GM12878 (cell line): ENCODE data around the gene AMN. TPM values are rescaled to one million over a fixed set of nuclear protein-coding genes. Genes with fewer than 3 reads are reported as not detected.

Experiments
- ATAC-seq: fragments of 200-7000 bp; cut with Tn5 transposase; 3 replicates; pipeline ENCODE4 v1.9.1; 2020; ENCODE audit warnings: mild to moderate bottlenecking, moderate library complexity
- BruUV-seq: library from RNA; stranded (reverse); fragments of 400-500 nt; replicated peaks from 2 replicates; lab custom pipeline; 2021; lab: Mats Ljungman, UMichigan
- CTCF ChIA-PET: fragments of 300-600 bp; sonication (Branson Sonifier 250); formaldehyde crosslinking; extraction: SDS; loops from one replicate; lab custom pipeline; 2021; ENCODE audit warnings: inconsistent platforms; lab: Yijun Ruan, JAX
- POLR2A ChIA-PET: fragments of 350-600 bp; formaldehyde crosslinking; extraction: SDS; loops from one replicate; lab custom pipeline; 2021; ENCODE audit warnings: inconsistent platforms; lab: Charles Lee
- RAD21 ChIA-PET: fragments of 300-600 bp; sonication (Branson Sonifier 250); formaldehyde crosslinking; loops from one replicate; lab custom pipeline; 2023; ENCODE audit warnings: antibody characterized with exemption; ENCODE audit not compliant: unreplicated experiment; lab: Charles Lee
- SMC1A ChIA-PET: fragments of 300-600 bp; sonication (Branson Sonifier 250); formaldehyde crosslinking; loops from one replicate; lab custom pipeline; 2023; ENCODE audit not compliant: unreplicated experiment, uncharacterized antibody; lab: Charles Lee
- DNase-seq: peaks from one replicate; pipeline ENCODE4 v3.0.0-alpha.2; 2011; ENCODE audit warnings: low read depth, low spot score
- FAIRE-seq: peaks from 3 replicates; lab custom pipeline; 2011; peaks lifted over from hg19 to GRCh38; lab: Jason Lieb, UNC
- H2AFZ ChIP-seq: 2 replicates; pipeline ENCODE4 v1.6.0; 2011; ENCODE audit warnings: low read depth, low read length, control low read depth; ENCODE audit not compliant: control insufficient read depth
- H3K27ac ChIP-seq: 2 replicates; pipeline ENCODE4 v1.5.1; 2011; ENCODE audit warnings: control low read depth; ENCODE audit not compliant: control insufficient read depth, insufficient read depth
- H3K27me3 ChIP-seq, 2 experiments: replicated peaks in 1 of 2; 2 replicates each; pipeline versions ENCODE4 v1.6.0 to v1.6.1; 2011; ENCODE audit warnings: low read length in 1 of 2; ENCODE audit not compliant: control insufficient read depth in 2 of 2, insufficient read depth in 2 of 2
- H3K36me3 ChIP-seq, 2 experiments: 2 replicates each; pipeline ENCODE4 v1.5.1; 2011; ENCODE audit warnings: low read length in 1 of 2; ENCODE audit not compliant: control insufficient read depth in 2 of 2, insufficient read depth in 2 of 2
- H3K4me1 ChIP-seq: 2 replicates; pipeline ENCODE4 v1.6.1; 2011; ENCODE audit warnings: mild to moderate bottlenecking, low read length, moderate library complexity, mixed read lengths; ENCODE audit not compliant: control insufficient read depth, insufficient read depth
- H3K4me2 ChIP-seq: 2 replicates; pipeline ENCODE4 v1.6.0; 2011; ENCODE audit warnings: control low read depth; ENCODE audit not compliant: control insufficient read depth, insufficient read depth
- H3K4me3 ChIP-seq: fragments of 200-600 bp; sonication (generic); 2 replicates; pipeline ENCODE4 v1.5.1; 2016
- H3K79me2 ChIP-seq: 2 replicates; pipeline ENCODE4 v1.6.0; 2011; ENCODE audit warnings: low read length; ENCODE audit not compliant: control insufficient read depth, insufficient read depth
- H3K9ac ChIP-seq: 2 replicates; pipeline ENCODE4 v1.8.0; 2011; ENCODE audit warnings: low read length, control low read depth, mixed read lengths; ENCODE audit not compliant: control insufficient read depth, insufficient read depth
- H3K9me3 ChIP-seq: replicated peaks from 3 replicates; pipeline ENCODE4 v1.5.1; 2011; ENCODE audit warnings: mild to moderate bottlenecking, low read length; ENCODE audit not compliant: control insufficient read depth, insufficient read depth
- H4K20me1 ChIP-seq: 2 replicates; pipeline ENCODE4 v1.6.0; 2011; ENCODE audit not compliant: control insufficient read depth, insufficient read depth
- ETV6 ChIP-seq, 2 experiments: fragments of 450-650 bp in 1 of 2; IDR thresholded peaks in 1 of 2; conservative IDR thresholded peaks in 1 of 2; 2 replicates each; pipeline ENCODE4 v1.6.1; 2014; ENCODE audit warnings: antibody characterized with exemption in 1 of 2, borderline replicate concordance in 1 of 2, low read depth in 1 of 2, mild to moderate bottlenecking in 1 of 2, moderate library complexity in 1 of 2
- HDAC2 ChIP-seq: fragments of 200-600 bp; sonication (generic); IDR thresholded peaks from 2 replicates; pipeline ENCODE4 v1.6.1; 2017
- HDAC6 ChIP-seq: fragments of 200-600 bp; sonication (generic); IDR thresholded peaks from one replicate; pipeline ENCODE4 v1.8.0; 2017; ENCODE audit warnings: antibody characterized with exemption; ENCODE audit not compliant: unreplicated experiment
- MEF2B ChIP-seq: fragments of 450-650 bp; IDR thresholded peaks from 2 replicates; pipeline ENCODE4 v1.6.1; 2018; ENCODE audit warnings: mild to moderate bottlenecking, moderate library complexity; ENCODE audit not compliant: partially characterized antibody, poor library complexity, severe bottlenecking
- MLLT1 ChIP-seq: fragments of 450-650 bp; IDR thresholded peaks from 2 replicates; pipeline ENCODE4 v1.6.1; 2016; ENCODE audit warnings: mild to moderate bottlenecking
- SIX5 ChIP-seq: IDR thresholded peaks from 2 replicates; pipeline ENCODE4 v1.6.1; 2011; ENCODE audit warnings: mild to moderate bottlenecking, low read depth, low read length, moderate library complexity; ENCODE audit not compliant: severe bottlenecking
- TAF1 ChIP-seq: IDR thresholded peaks from 2 replicates; pipeline ENCODE4 v1.6.1; 2011; ENCODE audit warnings: mild to moderate bottlenecking, low read depth, low read length, borderline replicate concordance
- USF2 ChIP-seq: IDR thresholded peaks from 2 replicates; pipeline ENCODE4 v1.6.1; 2011; ENCODE audit warnings: low read depth, low read length, improper control_type of control experiment, borderline replicate concordance
- WGBS: methylation state at CpG from one replicate; pipeline ENCODE4 v1.1.6; 2016; ENCODE audit warnings: low lambda C conversion rate; ENCODE audit not compliant: insufficient replicate concordance, insufficient coverage; ENCODE audit errors: missing lambda C conversion rate; 5-methylcytosine and 5-hydroxymethylcytosine counted together
- in situ Hi-C: fragments of 300-500 bp; cut with MboI; formaldehyde crosslinking; loops from 9 replicates; pipeline ENCODE4 v1.14.3; 2018; ENCODE audit warnings: mixed read lengths
- intact Hi-C: fragments of 100-400 bp; cut with micrococcal nuclease; formaldehyde crosslinking; loops from one replicate; pipeline ENCODE4 v1.14.2; 2022; ENCODE audit not compliant: unreplicated experiment
- polyA plus RNA-seq, 11 experiments: library from polyadenylated mRNA; depleted of rRNA in 4 of 11; unstranded in 6 of 11; stranded (reverse) in 5 of 11; fragments of >200 nt; fragmentation: Nextera tagmentation in 4 of 11; fragmentation: Illumina TruSeq in 1 of 11; extraction: Ambion mirVana in 4 of 11; extraction: Trizol in 1 of 11; gene quantifications; 1 replicate in 1 of 11; 2 replicates in 10 of 11; pipeline versions ENCODE4 v1.2.1 to v1.2.3, GENCODE V29; 2011 to 2016; ENCODE audit warnings: inconsistent platforms in 2 of 11, missing spikeins in 2 of 11, low read depth in 1 of 11
- total RNA-seq, 4 experiments: library from RNA; depleted of rRNA in 3 of 4; stranded (reverse); fragments of >200 nt in 3 of 4; fragmentation: Illumina TruSeq in 1 of 4; extraction: Trizol in 1 of 4; gene quantifications; 2 replicates each; pipeline versions ENCODE4 v1.2.1 to v1.2.3, GENCODE V29; 2013 to 2021
- TF ChIP-seq, protein P1 (sequence below): IDR thresholded peaks from 2 replicates; pipeline ENCODE4 v1.6.1; 2011; ENCODE audit warnings: borderline replicate concordance, low read depth, mild to moderate bottlenecking, moderate library complexity, low read length; ENCODE audit not compliant: insufficient read depth, poor library complexity, severe bottlenecking
- TF ChIP-seq, protein P2 (sequence below): IDR thresholded peaks from 2 replicates; pipeline ENCODE4 v1.6.1; 2011; ENCODE audit warnings: borderline replicate concordance, low read depth, mild to moderate bottlenecking, moderate library complexity, mixed read lengths, low read length; ENCODE audit not compliant: insufficient read depth; ENCODE audit errors: extremely low read length
- TF ChIP-seq, protein P3 (sequence below): fragments of 450-650 bp; IDR thresholded peaks from 2 replicates; pipeline ENCODE4 v1.6.1; 2017; ENCODE audit warnings: mild to moderate bottlenecking, low read depth, inconsistent platforms; ENCODE audit not compliant: poor library complexity, severe bottlenecking

The AMN gene
- total and polyA plus RNA-seq, 10 of the 15 experiments (the other 5 are each of a cell fraction or from before 2014, with no cell fraction given) = 0.03 to 0.33 (median 0.11) TPM; not detected in 6

DNA sequence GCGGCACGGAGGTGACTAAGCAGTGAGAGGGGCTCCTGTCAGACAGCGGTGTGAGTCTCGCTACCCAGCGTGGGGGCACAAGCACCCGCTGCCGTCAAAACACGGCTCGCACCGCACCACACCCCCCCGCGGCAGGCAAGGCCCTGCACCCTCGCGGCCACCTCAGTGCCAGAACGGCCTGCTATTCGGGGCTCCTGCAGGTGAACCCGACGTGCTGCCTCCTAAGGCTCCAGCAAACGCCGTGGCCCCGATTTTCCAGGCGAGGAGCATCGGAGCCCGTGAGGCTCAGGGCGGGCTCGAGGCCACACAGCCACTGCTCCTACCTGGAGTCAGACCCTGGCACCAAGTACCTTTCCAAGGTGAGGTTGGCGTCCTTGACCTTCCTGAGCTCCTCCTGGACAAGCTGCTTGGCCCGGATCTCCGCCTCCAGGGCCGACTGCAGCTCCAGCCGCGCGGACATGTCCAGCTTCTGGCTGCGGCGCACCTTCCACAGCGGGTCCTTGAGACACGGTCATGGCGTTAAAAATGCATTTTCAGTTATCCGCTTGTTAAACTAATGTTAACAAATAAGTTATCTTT, 41.8 kb downstream of the AMN start (continued):
- TF ChIP-seq MLLT1 = no peak
- TF ChIP-seq, all 136 proteins: peak for 0

DNA sequence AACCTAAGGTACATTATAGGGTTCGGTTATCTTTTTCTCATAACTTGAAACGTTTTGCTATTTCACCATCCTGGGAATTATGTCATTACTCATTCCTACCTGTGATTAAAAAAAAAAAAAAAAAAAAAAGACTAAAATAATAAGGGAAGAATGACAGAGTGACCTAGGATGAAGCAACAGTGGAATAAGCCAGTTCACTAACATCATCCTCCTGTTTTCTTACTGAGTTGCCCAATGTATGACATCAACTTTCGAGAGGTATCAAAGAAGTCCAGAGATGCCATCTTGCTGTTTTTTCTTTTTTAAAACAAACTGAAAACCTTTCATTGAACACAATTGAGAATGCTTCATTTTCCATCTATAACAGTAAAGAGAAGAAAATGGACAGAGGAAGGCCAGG, 42.8 kb downstream of the AMN start:
- H3K9ac ChIP-seq = no peak overlapping the region
- H3K4me2 ChIP-seq = no peak overlapping the region
- in situ Hi-C loops = no loop called here
- intact Hi-C loops = no loop called here
- H2AFZ ChIP-seq = no peak overlapping the region
- CTCF ChIA-PET = interaction anchor here (2.0 kb wide), 1 partner anchor 271 kb away, joined by 5 read pairs; no protein-coding TSS in a partner anchor
- H4K20me1 ChIP-seq = no peaks in the 10 kb centered on the region
- H3K79me2 ChIP-seq = no peaks in the 10 kb centered on the region
- H3K27me3 ChIP-seq = no peaks in the 10 kb centered on the region
- H3K4me3 ChIP-seq = no peak overlapping the region
- H3K36me3 ChIP-seq = peaks cover 17 to 20% of the 10 kb centered on the region in 2 experiments
- BruUV-seq = no TSS peak
- no peaks in the 10 kb centered on the region for H3K4me1 ChIP-seq
- FAIRE-seq (no peak), ATAC-seq (no peak), DNase-seq (no peak)
- WGBS = 28% methylated on average over 3 of the region's 3 CpGs
- POLR2A ChIA-PET = no interaction called here
- no peak overlapping the region for H3K27ac ChIP-seq
- no peaks in the 10 kb centered on the region for H3K9me3 ChIP-seq
- RAD21 ChIA-PET = no interaction called here
- SMC1A ChIA-PET = no interaction called here
- TF ChIP-seq, protein P1, sequence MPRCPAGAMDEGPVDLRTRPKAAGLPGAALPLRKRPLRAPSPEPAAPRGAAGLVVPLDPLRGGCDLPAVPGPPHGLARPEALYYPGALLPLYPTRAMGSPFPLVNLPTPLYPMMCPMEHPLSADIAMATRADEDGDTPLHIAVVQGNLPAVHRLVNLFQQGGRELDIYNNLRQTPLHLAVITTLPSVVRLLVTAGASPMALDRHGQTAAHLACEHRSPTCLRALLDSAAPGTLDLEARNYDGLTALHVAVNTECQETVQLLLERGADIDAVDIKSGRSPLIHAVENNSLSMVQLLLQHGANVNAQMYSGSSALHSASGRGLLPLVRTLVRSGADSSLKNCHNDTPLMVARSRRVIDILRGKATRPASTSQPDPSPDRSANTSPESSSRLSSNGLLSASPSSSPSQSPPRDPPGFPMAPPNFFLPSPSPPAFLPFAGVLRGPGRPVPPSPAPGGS = no peak
- TF ChIP-seq SIX5 = no peak
- TF ChIP-seq, protein P2, sequence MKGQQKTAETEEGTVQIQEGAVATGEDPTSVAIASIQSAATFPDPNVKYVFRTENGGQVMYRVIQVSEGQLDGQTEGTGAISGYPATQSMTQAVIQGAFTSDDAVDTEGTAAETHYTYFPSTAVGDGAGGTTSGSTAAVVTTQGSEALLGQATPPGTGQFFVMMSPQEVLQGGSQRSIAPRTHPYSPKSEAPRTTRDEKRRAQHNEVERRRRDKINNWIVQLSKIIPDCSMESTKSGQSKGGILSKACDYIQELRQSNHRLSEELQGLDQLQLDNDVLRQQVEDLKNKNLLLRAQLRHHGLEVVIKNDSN = no peak
- no peak for TF ChIP-seq HDAC6
- no peak for TF ChIP-seq TAF1
- TF ChIP-seq USF2 = no peak
- TF ChIP-seq, protein P3, sequence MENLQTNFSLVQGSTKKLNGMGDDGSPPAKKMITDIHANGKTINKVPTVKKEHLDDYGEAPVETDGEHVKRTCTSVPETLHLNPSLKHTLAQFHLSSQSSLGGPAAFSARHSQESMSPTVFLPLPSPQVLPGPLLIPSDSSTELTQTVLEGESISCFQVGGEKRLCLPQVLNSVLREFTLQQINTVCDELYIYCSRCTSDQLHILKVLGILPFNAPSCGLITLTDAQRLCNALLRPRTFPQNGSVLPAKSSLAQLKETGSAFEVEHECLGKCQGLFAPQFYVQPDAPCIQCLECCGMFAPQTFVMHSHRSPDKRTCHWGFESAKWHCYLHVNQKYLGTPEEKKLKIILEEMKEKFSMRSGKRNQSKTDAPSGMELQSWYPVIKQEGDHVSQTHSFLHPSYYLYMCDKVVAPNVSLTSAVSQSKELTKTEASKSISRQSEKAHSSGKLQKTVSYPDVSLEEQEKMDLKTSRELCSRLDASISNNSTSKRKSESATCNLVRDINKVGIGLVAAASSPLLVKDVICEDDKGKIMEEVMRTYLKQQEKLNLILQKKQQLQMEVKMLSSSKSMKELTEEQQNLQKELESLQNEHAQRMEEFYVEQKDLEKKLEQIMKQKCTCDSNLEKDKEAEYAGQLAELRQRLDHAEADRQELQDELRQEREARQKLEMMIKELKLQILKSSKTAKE = no peak
- no peak for TF ChIP-seq ETV6 (conservative IDR thresholded peaks at IDR 0.05 in 1 of 2, IDR thresholded peaks at IDR 0.05 in 1 of 2; ENCODE audit: borderline replicate concordance in 1 of 2, low read depth in 1 of 2)
- TF ChIP-seq MEF2B = no peak
- no peak for TF ChIP-seq HDAC2
